ENCODE results near the gene GIMD1.

GIMD1 gene

GRCh38 chr4:106355193-106355592 lies 13.4 kb downstream of the GIMD1 start:
- DNase-seq (ENCODE audit: insufficient read length, low spot score) (no peak), FAIRE-seq (no peak)
- no peak for TF ChIP-seq SPI1 (IDR thresholded peaks at IDR 0.05; ENCODE audit: low read depth, low read length)
- TF ChIP-seq POLR2AphosphoS5 (IDR thresholded peaks at IDR 0.05; ENCODE audit: low read depth, low read length), result no peak
- no peak for TF ChIP-seq TAF1 (IDR thresholded peaks at IDR 0.05; ENCODE audit: low read depth, low read length)
- no peak for TF ChIP-seq POU2F2 (IDR thresholded peaks at IDR 0.05; ENCODE audit: low read depth, low read length)
- no peak for TF ChIP-seq PAX5 (IDR thresholded peaks at IDR 0.05; ENCODE audit: insufficient read depth, low read length, severe bottlenecking)

GRCh38 chr4:106353786-106354185 lies 14.8 kb downstream of the GIMD1 start:
- TF ChIP-seq SPI1 (IDR thresholded peaks at IDR 0.05; ENCODE audit: low read depth, low read length) (no peak), TAF1 (IDR thresholded peaks at IDR 0.05; ENCODE audit: low read depth, low read length) (no peak), POU2F2 (IDR thresholded peaks at IDR 0.05; ENCODE audit: low read depth, low read length) (no peak), POLR2A (IDR thresholded peaks at IDR 0.05; ENCODE audit: low read depth, low read length) (no peak), POLR2AphosphoS5 (IDR thresholded peaks at IDR 0.05; ENCODE audit: low read depth, low read length) (no peak), PAX5 (IDR thresholded peaks at IDR 0.05; ENCODE audit: insufficient read depth, low read length, severe bottlenecking) (no peak)
- DNase-seq (ENCODE audit: insufficient read length, low spot score), result no peak
- no peak for FAIRE-seq

GRCh38 chr4:106351016-106351415 lies 17.6 kb downstream of the GIMD1 start:
- TF ChIP-seq PAX5 (IDR thresholded peaks at IDR 0.05; ENCODE audit: insufficient read depth, low read length, severe bottlenecking), result no peak
- TF ChIP-seq POU2F2 (IDR thresholded peaks at IDR 0.05; ENCODE audit: low read depth, low read length), result no peak
- TF ChIP-seq POLR2A (IDR thresholded peaks at IDR 0.05; ENCODE audit: low read depth, low read length), result no peak
- no peak for TF ChIP-seq TAF1 (IDR thresholded peaks at IDR 0.05; ENCODE audit: low read depth, low read length)
- no peak for FAIRE-seq
- DNase-seq (ENCODE audit: insufficient read length, low spot score), result no peak

- DNase-seq (ENCODE audit: insufficient read length, low spot score), result no peak
- TF ChIP-seq POU2F2 (IDR thresholded peaks at IDR 0.05; ENCODE audit: low read depth, low read length), result no peak
- no peak for TF ChIP-seq TAF1 (IDR thresholded peaks at IDR 0.05; ENCODE audit: low read depth, low read length)
- TF ChIP-seq POLR2A (IDR thresholded peaks at IDR 0.05; ENCODE audit: low read depth, low read length), result no peak
- TF ChIP-seq SPI1 (IDR thresholded peaks at IDR 0.05; ENCODE audit: low read depth, low read length), result no peak
- TF ChIP-seq PAX5 (IDR thresholded peaks at IDR 0.05; ENCODE audit: insufficient read depth, low read length, severe bottlenecking), result no peak
- TF ChIP-seq POLR2AphosphoS5 (IDR thresholded peaks at IDR 0.05; ENCODE audit: low read depth, low read length), result no peak
- FAIRE-seq, result no peak
Measured at GRCh38 chr4:106347167-106347566, 21.4 kb downstream of the GIMD1 start.

GRCh38 chr4:106344647-106344970 lies 24.0 kb downstream of the GIMD1 start:
- DNase-seq (ENCODE audit: insufficient read length, low spot score) (no peak), FAIRE-seq (no peak)
- TF ChIP-seq TAF1 (IDR thresholded peaks at IDR 0.05; ENCODE audit: low read depth, low read length), result no peak
- TF ChIP-seq SPI1 (IDR thresholded peaks at IDR 0.05; ENCODE audit: low read depth, low read length), result no peak
- no peak for TF ChIP-seq POLR2A (IDR thresholded peaks at IDR 0.05; ENCODE audit: low read depth, low read length)
- TF ChIP-seq POU2F2 (IDR thresholded peaks at IDR 0.05; ENCODE audit: low read depth, low read length), result no peak
- TF ChIP-seq PAX5 (IDR thresholded peaks at IDR 0.05; ENCODE audit: insufficient read depth, low read length, severe bottlenecking), result no peak
- no peak for TF ChIP-seq POLR2AphosphoS5 (IDR thresholded peaks at IDR 0.05; ENCODE audit: low read depth, low read length)

GRCh38 chr4:106343865-106344646 lies 24.5 kb downstream of the GIMD1 start:
- DNase-seq (ENCODE audit: insufficient read length, low spot score) (no peak), FAIRE-seq (no peak)
- TF ChIP-seq POLR2A (IDR thresholded peaks at IDR 0.05; ENCODE audit: low read depth, low read length) (no peak), POLR2AphosphoS5 (IDR thresholded peaks at IDR 0.05; ENCODE audit: low read depth, low read length) (no peak), TAF1 (IDR thresholded peaks at IDR 0.05; ENCODE audit: low read depth, low read length) (no peak), POU2F2 (IDR thresholded peaks at IDR 0.05; ENCODE audit: low read depth, low read length) (no peak), PAX5 (IDR thresholded peaks at IDR 0.05; ENCODE audit: insufficient read depth, low read length, severe bottlenecking) (no peak), SPI1 (IDR thresholded peaks at IDR 0.05; ENCODE audit: low read depth, low read length) (no peak)

GRCh38 chr4:106340774-106341173 lies 27.8 kb downstream of the GIMD1 start:
- TF ChIP-seq PAX5 (IDR thresholded peaks at IDR 0.05; ENCODE audit: insufficient read depth, low read length, severe bottlenecking), result no peak
- TF ChIP-seq SPI1 (IDR thresholded peaks at IDR 0.05; ENCODE audit: low read depth, low read length), result no peak
- DNase-seq (ENCODE audit: insufficient read length, low spot score), result no peak
- FAIRE-seq, result peak; percentile 26

- FAIRE-seq (no peak), DNase-seq (ENCODE audit: insufficient read length, low spot score) (no peak)
- TF ChIP-seq TAF1 (IDR thresholded peaks at IDR 0.05; ENCODE audit: low read depth, low read length) (no peak), POU2F2 (IDR thresholded peaks at IDR 0.05; ENCODE audit: low read depth, low read length) (no peak), PAX5 (IDR thresholded peaks at IDR 0.05; ENCODE audit: insufficient read depth, low read length, severe bottlenecking) (no peak), SPI1 (IDR thresholded peaks at IDR 0.05; ENCODE audit: low read depth, low read length) (no peak), POLR2AphosphoS5 (IDR thresholded peaks at IDR 0.05; ENCODE audit: low read depth, low read length) (no peak), POLR2A (IDR thresholded peaks at IDR 0.05; ENCODE audit: low read depth, low read length) (no peak)
Measured at GRCh38 chr4:106339431-106339830, 29.1 kb downstream of the GIMD1 start.

GRCh38 chr4:106338671-106339070 lies 29.9 kb downstream of the GIMD1 start:
- FAIRE-seq (no peak), DNase-seq (ENCODE audit: insufficient read length, low spot score) (no peak)
- TF ChIP-seq PAX5 (IDR thresholded peaks at IDR 0.05; ENCODE audit: insufficient read depth, low read length, severe bottlenecking), result no peak
- TF ChIP-seq POU2F2 (IDR thresholded peaks at IDR 0.05; ENCODE audit: low read depth, low read length), result no peak
- no peak for TF ChIP-seq SPI1 (IDR thresholded peaks at IDR 0.05; ENCODE audit: low read depth, low read length)
- no peak for TF ChIP-seq POLR2A (IDR thresholded peaks at IDR 0.05; ENCODE audit: low read depth, low read length)
- TF ChIP-seq POLR2AphosphoS5 (IDR thresholded peaks at IDR 0.05; ENCODE audit: low read depth, low read length), result no peak
- TF ChIP-seq TAF1 (IDR thresholded peaks at IDR 0.05; ENCODE audit: low read depth, low read length), result no peak

GRCh38 chr4:106337916-106338315 lies 30.7 kb downstream of the GIMD1 start:
- TF ChIP-seq TAF1 (IDR thresholded peaks at IDR 0.05; ENCODE audit: low read depth, low read length), result no peak
- no peak for TF ChIP-seq POLR2AphosphoS5 (IDR thresholded peaks at IDR 0.05; ENCODE audit: low read depth, low read length)
- no peak for TF ChIP-seq PAX5 (IDR thresholded peaks at IDR 0.05; ENCODE audit: insufficient read depth, low read length, severe bottlenecking)
- TF ChIP-seq POU2F2 (IDR thresholded peaks at IDR 0.05; ENCODE audit: low read depth, low read length), result no peak
- no peak for TF ChIP-seq POLR2A (IDR thresholded peaks at IDR 0.05; ENCODE audit: low read depth, low read length)
- no peak for TF ChIP-seq SPI1 (IDR thresholded peaks at IDR 0.05; ENCODE audit: low read depth, low read length)
- DNase-seq (ENCODE audit: insufficient read length, low spot score) (no peak), FAIRE-seq (no peak)

Measured in GM12891 (cell line).